G401 (cell line): ENCODE results near the gene RFESD. TPM values are rescaled to one million over a fixed set of nuclear protein-coding genes. Genes with fewer than 3 reads are reported as not detected.

ENCODE experiments used
- DNase-seq: peaks from one replicate; pipeline ENCODE4 v3.0.0-alpha.2; 2015; ENCODE audit warnings: low spot score
- in situ Hi-C: cut with HindIII; loops from 2 replicates; pipeline ENCODE4 v1.10.0; 2016; ENCODE audit warnings: low sequenced_read_pairs, mixed read lengths
- total RNA-seq: library from RNA; depleted of rRNA; stranded (reverse); fragments of >200 nt; shearing (Covaris generic); gene quantifications from 2 replicates; pipeline ENCODE4 v1.2.3, GENCODE V29; 2014; rRNA removed

The RFESD gene
- total RNA-seq: 0.98 and 5.4 TPM in 2 replicates

GRCh38 chr5:95646569-95647431 lies at the start of gene RFESD:
Gene RFESD (plus strand): TSS chr5:95646777. CDS start chr5:95652272, 5,495 bp downstream.
- peak; percentile 92 for DNase-seq
- in situ Hi-C loops: no loop called here

GRCh38 chr5:95599252-95599651 lies 47.3 kb upstream of the RFESD start:
- in situ Hi-C loops: no loop called here
- DNase-seq: no peak

- in situ Hi-C loops: no loop called here
- no peak for DNase-seq
These were observed 46.0 kb upstream of the RFESD start for GRCh38 chr5:95600557-95600956.

DNA sequence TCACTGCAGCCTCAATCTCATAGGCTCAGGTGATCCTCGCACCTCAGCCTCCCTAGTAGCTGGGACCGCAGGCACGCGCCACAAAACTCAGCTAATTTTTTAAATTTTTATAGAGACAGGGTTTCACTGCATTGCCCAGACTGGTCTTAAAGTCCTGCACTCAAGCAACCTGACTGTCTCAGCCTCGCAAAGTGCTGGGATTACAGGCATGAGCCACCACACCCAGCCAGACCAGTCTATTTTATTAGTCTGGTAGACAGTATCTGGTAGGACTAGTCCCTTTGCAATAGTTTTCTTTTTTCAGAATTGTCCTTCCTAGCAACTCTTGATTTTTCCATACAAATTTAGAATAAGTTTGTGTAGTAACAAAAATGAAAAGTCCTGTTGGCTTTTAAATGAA lies 40.8 kb upstream of the RFESD start:
- in situ Hi-C loops: no loop called here
- DNase-seq: no peak

DNA sequence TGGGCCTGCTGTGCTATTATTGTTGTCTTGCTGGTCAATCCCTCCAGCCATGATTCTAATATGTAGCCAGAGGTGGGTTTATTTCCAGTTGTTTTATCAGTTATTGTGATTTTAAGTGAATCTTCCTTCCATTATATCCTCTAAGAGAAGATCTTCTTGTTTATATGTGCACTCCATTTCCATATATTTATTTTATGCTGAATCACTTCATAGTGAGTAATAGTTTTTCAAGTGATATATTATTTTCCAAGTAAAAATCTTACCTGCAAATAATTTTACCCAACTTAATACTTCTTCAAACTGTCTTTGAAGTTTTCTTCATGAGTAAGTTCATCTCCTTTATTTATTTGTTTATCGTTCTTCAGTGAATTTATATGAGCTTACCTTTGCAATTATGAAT lies 40.2 kb upstream of the RFESD start:
- no peak for DNase-seq
- in situ Hi-C loops: no loop called here

DNA sequence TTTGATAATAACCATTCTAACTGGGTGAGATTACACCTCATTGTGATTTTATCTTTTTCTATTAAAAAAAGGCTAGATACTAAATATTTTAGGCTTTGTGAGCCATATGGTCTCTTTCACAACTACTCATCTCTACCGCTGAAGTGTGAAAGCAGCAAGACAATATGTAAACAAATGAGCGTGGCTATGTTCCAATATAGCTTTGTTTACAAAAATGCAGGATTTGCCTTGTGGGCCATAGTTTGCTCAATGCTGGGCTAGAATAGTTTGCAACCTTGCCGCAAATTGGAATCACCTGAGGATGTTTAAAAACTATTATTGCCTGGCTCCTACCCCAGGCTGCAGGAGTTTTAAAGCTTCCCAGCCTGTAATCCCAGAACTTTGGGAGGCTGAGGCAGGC lies 36.9 kb upstream of the RFESD start:
- DNase-seq: peak; percentile 31
- in situ Hi-C loops: no loop called here

GRCh38 chr5:95610546-95610945 lies 36.0 kb upstream of the RFESD start:
- DNase-seq: no peak
- in situ Hi-C loops: no loop called here

DNA sequence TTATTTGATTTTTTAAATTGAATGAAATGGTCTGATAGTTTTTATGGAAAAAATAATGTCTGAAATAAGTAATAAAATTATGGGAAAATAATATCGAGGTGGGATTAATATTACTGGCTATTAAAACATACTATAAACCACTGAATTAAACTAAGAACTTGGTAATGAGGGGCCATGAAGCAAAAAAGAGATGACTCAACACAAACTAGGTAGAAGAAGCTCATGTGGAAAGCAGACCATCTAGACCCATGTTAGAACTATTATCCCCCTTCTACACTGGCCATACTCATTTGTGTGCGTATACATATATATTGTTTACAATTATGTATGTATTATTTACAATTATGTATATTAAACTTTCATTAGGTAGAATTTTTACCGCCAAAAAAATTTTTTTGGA lies 35.2 kb upstream of the RFESD start:
- in situ Hi-C loops: no loop called here
- DNase-seq: no peak

GRCh38 chr5:95613514-95613913 lies 33.1 kb upstream of the RFESD start:
- in situ Hi-C loops: no loop called here
- no peak for DNase-seq

DNA sequence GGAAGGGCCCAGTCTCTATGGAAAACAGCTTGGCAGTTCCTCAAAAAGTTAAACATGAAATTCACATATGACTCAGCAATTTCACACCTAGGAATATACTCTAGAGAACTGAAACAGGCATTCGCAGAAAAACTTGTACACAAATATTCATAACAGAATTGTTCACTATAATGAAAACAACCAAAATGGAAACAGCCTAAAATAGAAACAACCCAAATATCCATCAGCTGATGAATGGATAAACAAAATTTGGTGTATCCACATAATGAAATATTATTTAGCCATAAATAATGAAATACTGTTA lies 31.5 kb upstream of the RFESD start:
- DNase-seq: no peak
- in situ Hi-C loops: no loop called here

DNA sequence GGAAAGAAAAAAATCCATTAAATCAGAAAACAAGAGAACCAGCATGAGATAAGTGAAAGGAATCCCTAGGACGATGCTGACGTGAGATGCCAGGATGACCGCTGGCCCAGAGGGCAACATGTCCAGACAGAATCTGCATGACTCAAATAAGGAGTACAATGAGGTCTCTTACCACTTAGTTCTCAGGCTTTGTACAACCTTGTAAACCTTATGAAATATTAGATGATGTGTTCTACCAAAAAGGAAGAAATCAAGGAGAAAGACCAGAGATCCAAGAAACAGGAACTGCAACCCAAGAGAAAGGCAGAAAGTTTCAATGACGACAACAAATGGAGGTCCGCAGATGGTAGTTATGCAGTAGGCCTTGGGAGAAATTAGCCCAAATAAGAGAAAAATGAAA lies 29.5 kb upstream of the RFESD start:
- no peak for DNase-seq
- in situ Hi-C loops: no loop called here

DNA sequence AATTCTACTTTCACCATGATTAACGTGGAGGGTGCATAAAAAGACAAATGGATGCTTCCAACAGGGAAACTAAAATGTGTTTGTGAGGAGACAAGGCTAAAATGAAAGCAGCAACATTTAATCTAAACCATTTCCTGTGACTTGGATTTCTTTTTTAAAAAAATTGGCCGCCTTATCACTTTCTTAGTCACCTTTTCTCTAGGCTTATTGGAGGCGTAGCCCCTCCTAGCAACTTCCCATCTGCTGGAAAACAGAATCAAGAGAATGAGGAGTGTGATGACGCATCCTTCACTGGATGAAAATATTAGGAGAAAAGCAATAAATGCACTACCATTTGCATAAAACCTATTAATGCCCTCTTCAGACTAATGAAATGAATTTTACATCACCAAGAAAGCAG lies 27.5 kb upstream of the RFESD start:
- in situ Hi-C loops: no loop called here
- no peak for DNase-seq

- no peak for DNase-seq
- in situ Hi-C loops: no loop called here
These were observed 27.0 kb upstream of the RFESD start for GRCh38 chr5:95619514-95620029.

DNA sequence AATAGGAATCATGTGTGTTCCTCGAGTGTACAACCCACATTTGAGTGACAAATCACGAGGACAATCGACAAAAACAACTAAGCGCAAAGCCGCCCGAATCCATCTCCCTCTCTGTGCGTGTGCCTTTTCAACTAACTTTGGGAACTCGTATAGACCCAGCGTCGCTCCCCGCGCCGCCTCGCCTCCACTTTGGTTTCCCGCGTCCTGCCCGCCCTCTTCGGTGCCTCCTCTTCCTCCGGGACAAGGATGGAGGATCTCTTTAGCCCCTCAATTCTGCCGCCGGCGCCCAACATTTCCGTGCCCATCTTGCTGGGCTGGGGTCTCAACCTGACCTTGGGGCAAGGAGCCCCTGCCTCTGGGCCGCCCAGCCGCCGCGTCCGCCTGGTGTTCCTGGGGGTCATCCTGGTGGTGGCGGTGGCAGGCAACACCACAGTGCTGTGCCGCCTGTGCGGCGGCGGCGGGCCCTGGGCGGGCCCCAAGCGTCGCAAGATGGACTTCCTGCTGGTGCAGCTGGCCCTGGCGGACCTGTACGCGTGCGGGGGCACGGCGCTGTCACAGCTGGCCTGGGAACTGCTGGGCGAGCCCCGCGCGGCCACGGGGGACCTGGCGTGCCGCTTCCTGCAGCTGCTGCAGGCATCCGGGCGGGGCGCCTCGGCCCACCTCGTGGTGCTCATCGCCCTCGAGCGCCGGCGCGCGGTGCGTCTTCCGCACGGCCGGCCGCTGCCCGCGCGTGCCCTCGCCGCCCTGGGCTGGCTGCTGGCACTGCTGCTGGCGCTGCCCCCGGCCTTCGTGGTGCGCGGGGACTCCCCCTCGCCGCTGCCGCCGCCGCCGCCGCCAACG lies 26.3 kb upstream of the RFESD start, which contains the start of gene GPR150:
TSS of gene GPR150 (plus strand) at position 58 of the 840 bp plus-strand sequence. CDS start at position 247, 189 bp downstream.
- DNase-seq: peak; percentile 30
- in situ Hi-C loops: no loop called here

- peak; percentile 29 for DNase-seq
- in situ Hi-C loops: no loop called here
These were observed 25.4 kb upstream of the RFESD start for GRCh38 chr5:95620870-95621838.

GRCh38 chr5:95621839-95622629 lies 24.5 kb upstream of the RFESD start:
- DNase-seq: peak; percentile 34
- in situ Hi-C loops: no loop called here

DNA sequence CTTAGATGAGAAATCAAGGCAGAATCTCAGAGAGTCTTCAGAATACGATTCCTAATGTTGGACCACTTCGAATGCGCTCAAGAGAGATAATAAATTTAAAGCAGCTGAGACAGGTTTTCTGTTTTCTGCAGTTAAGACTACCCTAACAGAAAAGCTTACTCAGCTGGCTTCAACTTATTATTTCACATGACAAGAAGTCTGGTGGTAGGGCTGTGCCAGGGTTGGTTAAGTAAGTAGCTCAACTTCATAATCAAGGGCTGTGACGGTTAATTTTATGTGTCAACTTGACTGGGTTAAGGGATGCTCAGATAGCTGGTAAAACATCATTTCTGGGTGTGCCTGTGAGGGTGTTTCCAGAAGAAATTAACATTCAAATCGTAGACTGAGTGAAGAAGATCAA lies 22.9 kb upstream of the RFESD start:
- no peak for DNase-seq
- in situ Hi-C loops: no loop called here

- in situ Hi-C loops: no loop called here
- DNase-seq: no peak
These were observed 22.2 kb upstream of the RFESD start for GRCh38 chr5:95624368-95624767.
